NOMO-1 treated with dmso at 0.1 percent for 144 hours (cell line): ENCODE measurements around the gene TTC36.
"Not testable (repeated sequence)": the region's sequence is repeated elsewhere in the genome, so short reads cannot be mapped to it uniquely, and the experiment has no call there.

Experiments used
- DNase-seq: peaks from one replicate; lab custom pipeline; 2025; ENCODE audit not compliant: unreplicated experiment; lab: John Stamatoyannopoulos, UW

The TTC36 gene

GRCh38 chr11:118527109-118527508 is at the start of gene TTC36:
TTC36 (plus strand) TSS chr11:118527474; CDS start chr11:118527495, 21 bp downstream.
- DNase-seq = no peak

GRCh38 chr11:118481238-118481637 is 46.0 kb upstream of the TTC36 start:
- DNase-seq = not testable (repeated sequence)

GRCh38 chr11:118484405-118484804 is 42.9 kb upstream of the TTC36 start:
- no peak for DNase-seq

- no peak for DNase-seq
These were observed 42.0 kb upstream of the TTC36 start for GRCh38 chr11:118485273-118485672.

- DNase-seq = peak; percentile 53
These were observed 38.7 kb upstream of the TTC36 start for GRCh38 chr11:118488480-118489109.

GRCh38 chr11:118491041-118491440 is 36.2 kb upstream of the TTC36 start:
- no peak for DNase-seq

GRCh38 chr11:118497831-118498230 is 29.4 kb upstream of the TTC36 start:
- no peak for DNase-seq

GRCh38 chr11:118503216-118503615 is 24.1 kb upstream of the TTC36 start:
- DNase-seq = no peak

GRCh38 chr11:118511601-118512000 is 15.7 kb upstream of the TTC36 start:
- DNase-seq = no peak

GRCh38 chr11:118514103-118514502 is 13.2 kb upstream of the TTC36 start:
- DNase-seq = no peak

GRCh38 chr11:118519549-118519948 is 7.7 kb upstream of the TTC36 start:
- DNase-seq = no peak

GRCh38 chr11:118521892-118522311 is 5.4 kb upstream of the TTC36 start:
- DNase-seq = no peak

GRCh38 chr11:118522571-118523072 is 4.7 kb upstream of the TTC36 start:
- no peak for DNase-seq

- no peak for DNase-seq
These were observed 2.9 kb upstream of the TTC36 start for GRCh38 chr11:118524356-118524755.

- no peak for DNase-seq
These were observed 2.4 kb upstream of the TTC36 start for GRCh38 chr11:118524757-118525470.

- no peak for DNase-seq
These were observed 586 bp upstream of the TTC36 start for GRCh38 chr11:118526688-118527087.

- no peak for DNase-seq
These were observed 1.2 kb downstream of the TTC36 start for GRCh38 chr11:118528511-118528910.

- no peak for DNase-seq
These were observed 2.4 kb downstream of the TTC36 start for GRCh38 chr11:118529584-118530175.

- no peak for DNase-seq
These were observed 3.0 kb downstream of the TTC36 start for GRCh38 chr11:118530180-118530682.

- DNase-seq = peak; percentile 17
These were observed 3.7 kb downstream of the TTC36 start, which contains the start of gene TMEM25 for GRCh38 chr11:118530683-118531596. TMEM25 (plus strand) TSS chr11:118531192; CDS start chr11:118531802, 610 bp downstream.
